ENCODE results near the gene GNG2. TPM values are rescaled to one million over a fixed set of nuclear protein-coding genes. Genes with fewer than 3 reads are reported as not detected.

GNG2 gene
- total RNA-seq, 3 donors from 2014 or later: 9.9 to 52.2 (median 16.6) TPM

GRCh38 chr14:51846631-51847488, 13.6 kb upstream of the GNG2 start:
- no peak overlapping the region for H3K4me3 ChIP-seq

GRCh38 chr14:51847489-51847796, 13.0 kb upstream of the GNG2 start:
- Histone ChIP-seq H3K4me3 (no peak overlapping the region), H3K9me3 (no peaks in the 10 kb centered on the region), H3K36me3 (ENCODE audit: low read depth) (no peaks in the 10 kb centered on the region), H3K4me1 (ENCODE audit: low read depth) (no peaks in the 10 kb centered on the region)
- intact Hi-C loops (cut with DNase I, micrococcal nuclease): no loop called here
- ATAC-seq: no peak
- no peak for DNase-seq
- TF ChIP-seq CTCF (IDR thresholded peaks at IDR 0.05): no peak

More at GRCh38 chr14:51846631-51847488, 13.6 kb upstream of the GNG2 start:
- Histone ChIP-seq H3K9me3 (no peaks in the 10 kb centered on the region), H3K36me3 (ENCODE audit: low read depth) (no peaks in the 10 kb centered on the region), H3K4me1 (ENCODE audit: low read depth) (no peaks in the 10 kb centered on the region)
- peak; percentile 89 for ATAC-seq
- DNase-seq: peak; percentile 52 to 74 (median 68)
- TF ChIP-seq CTCF (IDR thresholded peaks at IDR 0.05): no peak
- intact Hi-C loops (cut with DNase I, micrococcal nuclease): no loop called here

- ATAC-seq (no peak), DNase-seq (no peak)
- H3K36me3 ChIP-seq (ENCODE audit: low read depth): no peaks in the 10 kb centered on the region
- H3K9me3 ChIP-seq: no peaks in the 10 kb centered on the region
- intact Hi-C loops (cut with DNase I, micrococcal nuclease): no loop called here
- no peak for TF ChIP-seq CTCF (IDR thresholded peaks at IDR 0.05)
- H3K4me3 ChIP-seq: no peak overlapping the region
- no peaks in the 10 kb centered on the region for H3K4me1 ChIP-seq (ENCODE audit: low read depth)
Observed at GRCh38 chr14:51848120-51848519, 12.3 kb upstream of the GNG2 start.

GRCh38 chr14:51849097-51849496, 11.3 kb upstream of the GNG2 start:
- no peak overlapping the region for H3K4me3 ChIP-seq
- no peak for DNase-seq
- no peaks in the 10 kb centered on the region for H3K36me3 ChIP-seq (ENCODE audit: low read depth)
- no peak for TF ChIP-seq CTCF (IDR thresholded peaks at IDR 0.05)
- no peaks in the 10 kb centered on the region for H3K4me1 ChIP-seq (ENCODE audit: low read depth)
- H3K9me3 ChIP-seq: no peaks in the 10 kb centered on the region
- intact Hi-C loops (cut with DNase I, micrococcal nuclease): no loop called here
- no peak for ATAC-seq

- TF ChIP-seq CTCF (IDR thresholded peaks at IDR 0.05): no peak
- Histone ChIP-seq H3K4me3 (no peak overlapping the region), H3K4me1 (ENCODE audit: low read depth) (no peaks in the 10 kb centered on the region), H3K36me3 (ENCODE audit: low read depth) (no peaks in the 10 kb centered on the region), H3K9me3 (no peaks in the 10 kb centered on the region)
- intact Hi-C loops (cut with DNase I, micrococcal nuclease): no loop called here
- no peak for DNase-seq
- no peak for ATAC-seq
Observed at GRCh38 chr14:51850651-51851050, 9.8 kb upstream of the GNG2 start.
